HFFc6 (cell line): ENCODE results near the gene KRT73. TPM values are rescaled to one million over a fixed set of nuclear protein-coding genes. Genes with fewer than 3 reads are reported as not detected.

ENCODE experiments used
- DNase-seq: peaks from one replicate; pipeline ENCODE4 v3.0.0-alpha.2; 2018
- H3K27ac Mint-ChIP-seq: 2 replicates; pipeline ENCODE4 v1.8.0; 2020; ENCODE audit warnings: mild to moderate bottlenecking, mixed read lengths
- H3K27me3 Mint-ChIP-seq: 2 replicates; pipeline ENCODE4 v1.8.0; 2021; ENCODE audit warnings: mild to moderate bottlenecking, moderate library complexity, mixed read lengths; ENCODE audit not compliant: insufficient read depth
- H3K36me3 Mint-ChIP-seq: 2 replicates; pipeline ENCODE4 v1.8.0; 2021; ENCODE audit warnings: low read depth, mixed read lengths
- H3K4me1 Mint-ChIP-seq: 2 replicates; pipeline ENCODE4 v1.8.0; 2020; ENCODE audit warnings: low read depth, mixed read lengths
- H3K4me3 Mint-ChIP-seq: 2 replicates; pipeline ENCODE4 v1.8.0; 2020; ENCODE audit warnings: mild to moderate bottlenecking, moderate library complexity, mixed read lengths
- H3K9me3 Mint-ChIP-seq: 2 replicates; pipeline ENCODE4 v1.8.0; 2020; ENCODE audit warnings: mild to moderate bottlenecking, mixed read lengths
- CTCF ChIP-seq: fragments of 200-600 bp; sonication (generic); IDR thresholded peaks from 2 replicates; pipeline ENCODE4 v1.5.0; 2021; ENCODE audit warnings: antibody characterized with exemption, mild to moderate bottlenecking
- total RNA-seq, 6 experiments: library from RNA; stranded (reverse); fragmentation: NEBNext Ultra II Directional; extraction: Animal tissue kit (Norgen Biotek cat#: 25700); gene quantifications; 2 replicates in 1 of 6; 3 replicates in 5 of 6; pipeline ENCODE4 v1.2.3, GENCODE V29; 2021

The KRT73 gene
- total RNA-seq, 6 experiments from 2014 or later = not detected

- Mint-ChIP-seq H3K27me3 (peaks cover 55% of the 10 kb centered on the region), H3K27ac (no peak overlapping the region), H3K9me3 (no peaks in the 10 kb centered on the region), H3K4me3 (no peak overlapping the region), H3K4me1 (no peaks in the 10 kb centered on the region), H3K36me3 (no peaks in the 10 kb centered on the region)
- no peak for DNase-seq
- no peak for TF ChIP-seq CTCF
These were observed 28.3 kb upstream of the KRT73 start for GRCh38 chr12:52646613-52647012.

DNA sequence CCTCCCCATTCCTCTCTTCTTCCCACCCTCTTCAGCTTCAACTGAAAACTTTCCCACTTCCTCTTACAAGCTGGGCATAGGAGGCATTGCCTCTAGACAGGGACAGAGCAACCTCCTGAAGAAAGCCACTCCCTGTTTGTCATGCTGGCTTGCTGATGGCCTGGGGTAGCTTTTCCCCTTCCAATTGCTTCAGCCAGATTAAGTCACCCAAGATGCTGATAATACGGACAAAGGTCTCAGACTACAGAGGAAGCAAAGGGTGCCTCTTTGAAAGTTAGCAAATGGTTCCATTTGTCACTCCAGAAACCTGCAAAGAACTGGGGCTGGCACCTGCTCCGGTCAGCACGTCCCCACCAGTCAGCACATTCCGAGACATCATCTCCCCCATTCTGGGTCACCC is 27.6 kb upstream of the KRT73 start:
- DNase-seq = no peak
- H3K9me3 Mint-ChIP-seq = no peaks in the 10 kb centered on the region
- no peaks in the 10 kb centered on the region for H3K36me3 Mint-ChIP-seq
- no peak overlapping the region for H3K27ac Mint-ChIP-seq
- no peak overlapping the region for H3K4me3 Mint-ChIP-seq
- no peak for TF ChIP-seq CTCF
- H3K4me1 Mint-ChIP-seq = no peaks in the 10 kb centered on the region
- peaks cover 57% of the 10 kb centered on the region for H3K27me3 Mint-ChIP-seq

DNA sequence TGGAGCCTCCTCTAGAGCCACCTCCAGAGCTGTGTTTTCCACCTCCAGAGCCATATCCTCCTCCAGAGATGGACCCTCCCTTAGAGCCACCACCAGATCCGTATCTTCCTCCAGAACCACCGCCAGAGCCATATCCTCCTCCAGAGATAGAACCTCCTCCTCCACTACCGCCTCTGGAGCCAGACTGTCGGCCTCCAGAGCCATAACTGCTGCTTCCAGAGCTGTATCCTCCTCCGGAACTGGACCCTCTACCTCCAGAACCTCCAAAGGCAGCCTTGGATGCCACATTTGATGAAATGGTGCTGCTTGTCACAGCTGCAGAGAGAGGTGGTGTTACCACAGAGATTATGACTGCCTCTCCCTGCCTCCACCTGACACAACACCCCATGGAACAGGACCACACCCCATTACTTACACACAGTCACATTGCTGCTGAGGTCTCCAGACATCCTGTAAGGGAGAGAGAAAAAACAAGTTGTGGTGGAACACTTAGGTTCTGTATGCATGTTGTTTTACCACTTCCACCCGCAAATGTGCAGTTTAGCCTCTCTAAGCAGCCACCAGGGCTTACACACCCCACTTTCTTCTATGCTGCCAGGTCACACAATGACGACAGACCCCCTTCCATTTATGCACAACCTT is 26.9 kb upstream of the KRT73 start:
- no peaks in the 10 kb centered on the region for H3K9me3 Mint-ChIP-seq
- no peak for TF ChIP-seq CTCF
- no peak overlapping the region for H3K4me3 Mint-ChIP-seq
- no peaks in the 10 kb centered on the region for H3K4me1 Mint-ChIP-seq
- no peak for DNase-seq
- H3K36me3 Mint-ChIP-seq = no peaks in the 10 kb centered on the region
- peaks cover 54% of the 10 kb centered on the region for H3K27me3 Mint-ChIP-seq
- no peak overlapping the region for H3K27ac Mint-ChIP-seq

DNA sequence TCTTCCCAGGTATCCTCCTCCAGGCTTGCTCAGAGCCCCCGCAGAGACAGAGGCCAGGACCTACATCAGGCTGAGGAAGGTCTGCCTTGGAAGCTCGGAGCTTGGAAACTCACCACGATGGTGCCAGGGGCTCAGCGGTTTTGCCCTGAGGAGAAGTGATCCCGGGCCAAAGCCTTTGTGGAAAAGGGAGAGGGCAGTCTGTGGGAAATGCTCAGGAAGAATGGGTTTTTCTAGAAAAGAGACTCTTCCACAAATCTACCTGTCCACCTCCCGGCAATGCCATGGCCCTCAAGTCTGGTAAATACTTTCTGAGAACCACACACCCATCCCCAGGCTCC is 25.7 kb upstream of the KRT73 start:
- H3K4me1 Mint-ChIP-seq = no peaks in the 10 kb centered on the region
- no peak overlapping the region for H3K27ac Mint-ChIP-seq
- no peaks in the 10 kb centered on the region for H3K36me3 Mint-ChIP-seq
- no peak for DNase-seq
- H3K9me3 Mint-ChIP-seq = no peaks in the 10 kb centered on the region
- H3K27me3 Mint-ChIP-seq = peaks cover 42% of the 10 kb centered on the region
- H3K4me3 Mint-ChIP-seq = no peak overlapping the region
- TF ChIP-seq CTCF = no peak

- no peak for TF ChIP-seq CTCF
- H3K36me3 Mint-ChIP-seq = no peaks in the 10 kb centered on the region
- H3K4me3 Mint-ChIP-seq = no peak overlapping the region
- no peaks in the 10 kb centered on the region for H3K4me1 Mint-ChIP-seq
- H3K27ac Mint-ChIP-seq = no peak overlapping the region
- no peaks in the 10 kb centered on the region for H3K9me3 Mint-ChIP-seq
- peaks cover 41% of the 10 kb centered on the region for H3K27me3 Mint-ChIP-seq
- no peak for DNase-seq
These were observed 25.1 kb upstream of the KRT73 start for GRCh38 chr12:52643233-52644077.
